Skin epidermis (tissue), 12 donors: ENCODE data around the gene MT1G.
A peak's percentile ranks its signal among the peaks of the same experiment; 100 is the strongest.

ENCODE experiments used
- H3K27ac ChIP-seq, 21 experiments: fragments of 200-600 bp; sonication (generic) in 11 of 21; one replicate each; pipeline ENCODE4 v1.5.0; 2020; ENCODE audit warnings: mild to moderate bottlenecking in 3 of 21, inconsistent platforms in 2 of 21, moderate library complexity in 2 of 21
- H3K4me3 ChIP-seq, 7 experiments: fragments of 200-600 bp; sonication (generic) in 2 of 7; one replicate each; pipeline ENCODE4 v1.5.0; 2020; ENCODE audit warnings: inconsistent platforms in 2 of 7, mild to moderate bottlenecking in 2 of 7, moderate library complexity in 1 of 7

Gene MT1G

DNA sequence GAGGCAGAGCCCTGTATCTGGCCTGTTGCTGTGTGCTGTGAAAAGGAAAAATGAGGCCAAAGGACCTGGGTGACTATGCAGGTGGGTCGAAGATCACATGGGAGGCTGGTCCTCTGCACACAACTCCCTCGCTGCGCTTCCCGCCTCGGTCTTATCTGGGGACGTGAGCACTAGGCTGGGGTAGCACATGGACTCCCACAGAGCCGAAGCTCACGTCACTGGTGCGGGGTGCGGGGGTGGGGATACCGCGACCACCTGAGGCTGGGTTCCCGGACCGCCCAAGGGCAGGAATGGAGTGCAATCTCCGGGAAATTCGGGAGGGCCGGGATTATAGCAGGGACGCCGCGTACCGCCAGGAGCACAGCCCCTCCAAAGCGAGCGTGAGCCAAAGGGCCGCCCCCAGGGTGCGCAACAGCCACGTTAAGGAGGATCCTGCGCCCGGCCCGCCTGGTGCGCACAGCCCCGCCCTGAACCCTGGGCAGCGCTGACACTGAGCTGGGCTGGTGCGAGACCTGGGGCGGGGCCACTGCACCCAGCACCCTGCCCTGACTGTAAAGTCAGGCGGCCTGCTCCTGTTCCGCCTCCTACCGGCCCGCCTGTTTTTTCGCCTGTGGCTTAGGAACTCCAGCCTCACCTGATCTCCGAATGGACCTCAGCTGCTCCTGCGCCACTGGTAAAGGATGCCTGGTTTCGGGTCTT is 24.6 kb downstream of the MT1G start:
- H3K4me3 ChIP-seq = peak overlapping the region; percentile 7 to 25 (median 12)

DNA sequence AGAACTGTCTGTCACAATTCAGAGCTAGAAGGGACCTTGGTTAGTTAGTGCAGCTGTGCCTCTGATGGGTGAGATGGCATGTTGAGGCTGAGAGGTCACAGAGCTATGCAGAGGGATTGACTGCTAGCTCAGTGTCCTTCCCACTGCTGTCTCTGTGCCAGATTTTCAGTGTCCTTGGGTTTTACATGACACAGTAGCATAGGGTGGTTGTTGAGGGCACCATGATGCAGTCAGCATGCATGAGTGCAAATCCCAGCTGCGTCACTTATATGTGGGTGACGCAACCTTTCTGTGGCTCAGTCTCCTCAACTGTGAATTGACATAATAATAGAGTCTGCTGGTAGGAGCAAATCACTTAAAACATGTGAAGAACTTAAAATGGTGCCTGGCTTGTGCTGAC is 26.7 kb downstream of the MT1G start:
- Histone ChIP-seq H3K27ac (no peak overlapping the region), H3K4me3 (no peak overlapping the region)

More for the DNA sequence above, 24.6 kb downstream of the MT1G start:
- peak overlapping the region in 2 of 21 experiments; percentile 21 to 28 for H3K27ac ChIP-seq

DNA sequence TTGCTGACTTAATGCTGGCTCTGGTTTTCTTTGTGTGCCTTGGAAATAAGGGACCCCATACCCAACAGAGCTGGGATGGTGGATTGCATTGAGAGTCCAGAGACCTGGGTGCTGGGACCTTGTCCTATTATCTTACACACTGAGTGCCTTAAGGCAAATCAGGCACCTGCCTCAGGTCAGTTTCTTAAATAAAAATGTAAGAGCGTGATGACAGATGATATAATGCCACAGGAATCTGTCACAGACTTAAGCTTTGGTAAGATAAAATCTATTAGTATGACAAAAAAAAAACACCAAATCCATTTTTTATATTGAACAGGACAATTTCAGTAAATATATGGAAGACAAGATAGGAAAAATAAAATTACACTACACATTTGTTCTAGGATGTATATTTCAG is 27.8 kb downstream of the MT1G start:
- Histone ChIP-seq H3K27ac (no peak overlapping the region), H3K4me3 (no peak overlapping the region)

DNA sequence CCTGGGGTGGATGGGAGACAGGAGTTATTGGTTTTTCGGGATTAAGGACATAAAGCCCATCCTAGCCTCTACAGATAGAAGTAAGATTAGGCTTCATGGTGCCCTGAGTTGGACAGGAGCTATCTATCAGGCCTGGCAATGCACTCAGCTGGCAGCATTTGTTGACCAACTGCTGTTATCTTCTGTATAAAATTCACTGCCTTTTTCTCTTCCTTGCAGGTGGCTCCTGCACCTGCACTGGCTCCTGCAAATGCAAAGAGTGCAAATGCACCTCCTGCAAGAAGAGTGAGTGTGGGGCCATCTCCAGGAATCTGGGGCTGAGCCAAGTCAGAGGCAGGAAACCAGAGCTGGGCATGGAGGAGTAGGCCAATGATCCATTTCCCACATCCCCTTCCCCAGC is 28.8 kb downstream of the MT1G start:
- H3K4me3 ChIP-seq = no peak overlapping the region
- H3K27ac ChIP-seq = peak overlapping the region in 1 of 21 experiments; percentile 26

DNA sequence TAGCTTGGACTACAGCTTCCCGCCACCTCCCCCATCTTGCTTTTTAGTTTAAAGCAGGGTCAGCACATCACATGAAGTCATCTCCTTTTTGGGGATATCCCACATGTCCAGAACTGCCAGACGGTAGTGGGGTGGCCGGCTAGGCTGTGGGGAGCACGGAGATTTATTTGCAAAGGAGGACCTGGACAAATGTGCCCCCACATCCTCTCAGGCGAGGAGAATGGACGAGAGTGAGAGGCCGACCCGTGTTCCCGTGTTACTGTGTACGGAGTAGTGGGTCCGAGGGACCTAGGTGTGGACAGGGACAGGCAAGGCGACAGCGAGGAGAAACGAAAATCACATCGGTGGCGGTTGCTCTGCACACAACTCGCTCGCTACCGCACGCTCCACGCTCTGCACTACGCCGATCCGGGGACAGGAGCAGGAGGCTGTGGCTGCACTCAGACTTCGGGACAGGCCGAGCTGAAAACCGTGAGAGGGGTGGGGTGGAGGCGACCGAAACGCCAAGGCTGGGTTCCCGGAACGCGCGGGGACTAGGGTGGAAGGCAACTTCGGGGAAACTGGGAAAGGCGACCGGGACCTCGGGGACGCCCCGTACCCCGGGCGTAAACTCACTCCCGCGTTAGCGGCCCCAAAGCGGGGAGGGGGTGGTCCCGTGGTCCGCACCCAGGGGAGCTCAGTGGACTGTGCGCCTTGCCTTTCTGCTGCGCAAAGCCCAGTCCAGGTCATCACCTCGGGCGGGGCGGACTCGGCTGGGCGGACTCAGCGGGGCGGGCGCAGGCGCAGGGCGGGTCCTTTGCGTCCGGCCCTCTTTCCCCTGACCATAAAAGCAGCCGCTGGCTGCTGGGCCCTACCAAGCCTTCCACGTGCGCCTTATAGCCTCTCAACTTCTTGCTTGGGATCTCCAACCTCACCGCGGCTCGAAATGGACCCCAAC is 29.8 kb downstream of the MT1G start, which contains the start of gene MT1A:
MT1A (plus strand) TSS at position 853 of the 937 bp plus-strand sequence; CDS start at position 926, 73 bp downstream.
- Histone ChIP-seq H3K4me3 (peak within 1 kb of the TSS; percentile 5 to 33 (median 19)), H3K27ac (peak within 1 kb of the TSS in 8 of 21 experiments; percentile 4 to 63 (median 42))

DNA sequence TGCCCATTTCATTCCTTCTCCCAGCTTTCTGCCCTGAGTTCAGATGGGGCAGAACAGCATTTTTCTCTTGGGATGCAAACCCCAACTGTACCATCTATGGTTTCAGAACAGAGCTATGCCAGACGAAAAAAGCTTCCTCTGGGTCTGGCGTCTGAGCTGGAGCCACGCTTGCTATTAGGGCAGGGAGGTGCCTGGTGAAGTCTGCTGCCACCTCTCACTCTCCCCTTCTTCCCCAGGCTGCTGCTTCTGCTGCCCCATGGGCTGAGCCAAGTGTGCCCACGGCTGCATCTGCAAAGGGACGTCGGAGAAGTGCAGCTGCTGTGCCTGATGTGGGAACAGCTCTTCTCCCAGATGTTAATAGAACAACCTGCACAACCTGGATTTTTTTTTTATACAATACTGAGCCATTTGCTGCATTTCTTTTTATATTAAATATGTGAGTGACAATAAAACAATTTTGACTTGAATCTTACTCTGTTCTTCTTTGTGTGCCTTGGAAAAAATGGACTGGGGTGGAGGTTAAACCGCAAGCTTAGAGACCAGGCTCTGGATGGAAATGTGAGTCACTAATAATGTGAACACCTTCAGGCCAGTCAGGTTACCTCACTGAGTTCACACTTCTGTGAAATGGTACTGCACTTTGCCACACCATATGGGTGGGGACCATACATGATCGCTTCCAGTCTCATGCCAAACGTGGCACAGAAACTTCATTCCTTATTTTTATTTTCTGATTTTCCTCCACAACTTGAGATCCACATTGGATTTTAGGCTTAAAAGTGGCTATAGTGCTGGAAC is 31.1 kb downstream of the MT1G start:
- Histone ChIP-seq H3K4me3 (no peak overlapping the region), H3K27ac (no peak overlapping the region)

DNA sequence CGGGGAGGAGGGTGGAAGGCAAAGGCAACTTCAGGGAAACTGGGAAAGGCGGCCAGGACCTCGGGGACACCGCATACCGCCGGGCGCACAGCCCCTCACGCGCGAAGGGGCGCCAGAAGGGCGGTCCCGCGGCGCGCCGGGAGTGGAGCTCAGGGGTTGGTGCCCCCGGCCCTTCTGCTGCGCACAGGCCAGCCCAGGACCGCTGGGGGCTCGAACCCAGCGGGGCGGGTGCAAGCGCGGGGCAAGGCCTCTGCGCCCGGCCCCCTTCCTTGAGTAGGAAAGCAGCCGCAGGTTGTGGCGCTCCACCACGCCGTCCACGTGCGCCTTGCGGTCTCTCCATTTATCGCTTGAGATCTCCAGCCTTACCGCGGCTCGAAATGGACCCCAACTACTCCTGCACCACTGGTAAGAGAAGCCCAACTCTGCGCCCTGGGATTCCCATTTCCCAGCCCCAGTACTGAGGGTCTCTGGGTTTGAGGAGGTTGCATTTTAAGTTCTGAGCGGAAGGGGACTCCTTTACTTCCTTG is 32.4 kb downstream of the MT1G start:
- Histone ChIP-seq H3K27ac (no peak overlapping the region), H3K4me3 (no peak overlapping the region)

DNA sequence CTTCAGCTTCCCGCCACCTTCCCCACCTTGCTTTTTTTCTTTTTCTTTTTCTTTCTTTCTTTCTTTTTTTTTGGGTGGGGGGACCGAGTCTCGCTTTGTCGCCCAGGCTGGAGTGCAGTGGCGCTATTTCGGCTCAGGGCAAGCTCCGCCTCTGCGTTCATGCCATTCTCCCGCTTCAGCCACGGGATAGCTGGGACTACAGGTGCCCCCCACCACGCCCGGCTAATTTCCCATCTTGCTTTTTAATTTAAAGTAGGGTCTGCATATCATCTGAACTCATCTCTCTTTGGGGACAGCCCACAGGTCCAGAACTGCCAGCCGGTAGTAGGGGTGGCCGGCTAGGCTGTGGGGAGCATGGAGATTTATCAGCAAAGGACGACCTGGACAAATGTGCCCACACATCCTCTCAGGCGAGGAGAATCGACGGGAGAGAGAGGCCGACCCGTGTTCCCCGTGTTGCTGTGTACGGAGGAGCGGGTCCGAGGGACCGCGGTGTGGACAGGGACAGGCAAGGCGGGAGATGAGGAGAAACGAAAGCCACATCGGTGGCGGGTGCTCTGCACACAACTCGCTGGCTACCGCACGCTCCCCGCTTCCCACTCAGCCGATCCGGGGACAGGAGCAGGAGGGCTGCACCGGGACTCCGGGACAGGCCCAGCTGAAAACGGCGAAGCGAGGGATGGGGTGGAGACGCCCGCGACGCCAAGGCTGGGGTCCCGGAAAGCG is 33.0 kb downstream of the MT1G start:
- Histone ChIP-seq H3K4me3 (no peak overlapping the region), H3K27ac (no peak overlapping the region)

DNA sequence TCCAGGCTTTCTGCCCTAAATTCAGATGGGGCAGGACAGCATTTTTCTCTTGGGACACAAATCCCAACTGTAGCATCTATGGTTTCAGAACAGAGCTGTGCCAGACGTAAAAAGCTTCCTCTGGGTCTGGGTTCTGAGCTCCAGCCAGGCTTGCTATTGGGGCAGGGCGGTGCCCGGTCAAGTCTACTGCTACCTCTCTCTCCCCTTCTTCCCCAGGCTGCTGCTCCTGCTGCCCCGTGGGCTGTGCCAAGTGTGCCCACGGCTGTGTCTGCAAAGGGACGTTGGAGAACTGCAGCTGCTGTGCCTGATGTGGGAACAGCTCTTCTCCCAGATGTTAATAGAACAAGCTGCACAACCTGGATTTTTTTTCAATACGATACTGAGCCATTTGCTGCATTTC is 34.3 kb downstream of the MT1G start:
- Histone ChIP-seq H3K27ac (peak overlapping the region in 8 of 21 experiments; percentile 11 to 90 (median 70)), H3K4me3 (peak overlapping the region in 2 of 7 experiments; percentile 6 to 47)

DNA sequence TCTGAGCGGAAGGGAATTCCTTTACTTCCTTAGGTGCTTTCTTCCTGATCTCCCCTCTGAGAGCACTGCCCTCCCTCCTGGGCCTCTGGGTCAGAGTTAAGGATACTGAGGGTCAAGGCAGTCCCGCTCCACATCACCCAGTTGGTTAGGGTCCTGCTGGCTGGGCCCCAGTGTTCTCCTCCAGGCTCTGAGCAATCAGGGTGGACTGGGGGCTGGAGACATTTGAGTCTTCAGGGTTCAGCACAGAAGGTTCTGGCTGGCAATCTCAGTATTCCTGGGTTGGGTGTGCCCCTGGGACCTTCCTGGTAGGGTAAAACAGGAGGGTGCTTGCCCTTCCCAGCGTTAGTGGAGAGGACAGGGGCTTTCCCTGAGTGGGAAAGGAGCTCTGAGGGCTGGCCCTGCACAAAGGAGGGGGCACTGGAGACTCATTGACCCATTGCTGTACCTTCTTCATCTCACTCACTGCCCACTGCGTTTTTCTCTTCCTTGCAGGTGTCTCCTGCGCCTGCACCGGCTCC is 35.0 kb downstream of the MT1G start:
- Histone ChIP-seq H3K4me3 (peak overlapping the region; percentile 19 to 47 (median 32)), H3K27ac (peak overlapping the region in 16 of 21 experiments; percentile 31 to 90 (median 60))

DNA sequence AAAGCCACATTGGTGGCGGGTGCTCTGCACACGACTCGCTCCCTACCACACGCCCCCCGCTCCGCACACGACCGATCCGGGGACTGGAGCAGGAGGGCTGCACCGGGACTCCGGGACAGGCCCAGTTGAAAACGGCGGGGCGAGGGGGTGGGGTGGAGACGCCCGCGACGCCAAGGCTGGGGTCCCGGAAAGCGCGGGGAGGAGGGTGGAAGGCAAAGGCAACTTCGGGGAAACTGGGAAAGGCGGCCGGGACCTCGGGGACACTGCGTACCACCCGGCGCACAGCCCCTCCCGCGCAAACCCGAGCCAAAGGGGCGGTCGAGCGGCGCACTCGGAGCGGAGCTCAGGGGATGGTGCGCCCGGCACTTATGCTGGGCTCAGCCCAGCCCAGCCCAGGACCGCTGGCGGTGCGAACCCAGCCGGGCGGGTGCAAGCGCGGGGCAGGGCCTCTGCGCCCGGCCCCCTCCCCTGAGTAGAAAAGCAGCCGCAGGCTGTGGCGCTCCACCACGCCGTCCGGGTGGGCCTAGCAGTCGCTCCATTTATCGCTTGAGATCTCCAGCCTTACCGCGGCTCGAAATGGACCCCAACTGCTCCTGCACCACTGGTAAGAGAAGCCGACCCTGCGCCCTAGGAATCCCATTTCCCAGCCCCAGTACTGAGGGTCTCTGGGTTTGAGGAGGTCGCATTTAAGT is 35.6 kb downstream of the MT1G start, which contains the start of gene MT1M:
MT1M (plus strand) TSS at position 504 of the 692 bp plus-strand sequence; CDS start at position 577, 73 bp downstream.
- peak within 1 kb of the TSS in 19 of 21 experiments; percentile 31 to 90 (median 59) for H3K27ac ChIP-seq

DNA sequence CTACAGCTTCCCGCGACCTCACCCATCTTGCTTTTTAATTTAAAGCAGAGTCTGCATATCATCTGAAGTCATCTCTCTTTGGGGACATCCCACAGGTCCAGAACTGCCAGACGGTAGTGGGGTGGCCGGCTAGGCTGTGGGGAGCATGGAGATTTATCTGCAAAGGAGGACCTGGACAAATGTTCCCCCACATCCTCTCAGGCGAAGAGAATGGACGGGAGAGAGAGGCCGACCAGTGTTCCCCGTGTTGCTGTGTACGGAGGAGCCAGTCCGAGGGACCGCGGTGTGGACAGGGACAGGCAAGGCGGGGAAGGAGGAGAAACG is 36.1 kb downstream of the MT1G start:
- Histone ChIP-seq H3K4me3 (peak overlapping the region; percentile 19 to 47 (median 32)), H3K27ac (peak overlapping the region in 19 of 21 experiments; percentile 22 to 90 (median 57))

More for the DNA sequence above, 35.6 kb downstream of the MT1G start, which contains the start of gene MT1M:
- peak within 1 kb of the TSS; percentile 19 to 47 (median 32) for H3K4me3 ChIP-seq

DNA sequence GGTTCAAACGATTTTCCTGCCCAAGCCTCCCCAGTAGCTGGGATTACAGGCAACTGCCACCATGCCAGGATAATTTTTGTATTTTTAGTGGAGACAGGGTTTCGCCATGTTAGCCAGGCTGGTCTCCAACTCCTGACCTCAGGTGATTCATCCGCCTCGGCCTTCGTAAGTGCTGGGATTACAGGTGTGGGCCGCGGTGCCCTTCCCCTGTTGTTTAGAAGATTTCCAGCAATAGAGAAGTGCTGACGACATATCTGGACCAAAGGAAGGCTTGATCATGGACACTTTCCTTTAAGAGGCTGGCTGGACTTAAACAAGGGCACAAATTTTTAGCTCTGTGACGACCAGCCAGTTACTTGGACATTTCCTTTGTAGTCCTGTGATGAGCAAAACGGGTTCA is 36.7 kb downstream of the MT1G start:
- no peak overlapping the region for H3K4me3 ChIP-seq
- H3K27ac ChIP-seq = peak overlapping the region in 9 of 21 experiments; percentile 31 to 90 (median 66)

DNA sequence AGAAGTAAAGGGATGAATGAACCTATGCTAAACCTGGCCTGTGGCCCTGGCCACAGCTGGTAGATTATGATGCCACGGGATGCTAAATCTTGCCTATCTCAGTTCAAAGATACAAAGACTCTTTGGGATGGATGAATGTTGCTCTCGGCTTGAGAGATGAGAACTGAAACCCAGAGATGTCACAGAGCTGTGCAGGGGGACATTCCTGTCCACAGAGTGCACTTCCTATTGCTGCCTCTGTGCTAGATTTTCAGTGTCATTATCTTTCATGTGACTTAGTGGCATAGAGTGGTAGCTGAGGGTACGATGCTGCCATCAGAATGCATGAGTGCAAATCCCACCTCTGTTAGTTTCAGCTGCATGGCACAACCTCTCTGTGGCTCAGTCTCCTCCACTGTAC is 37.7 kb downstream of the MT1G start:
- H3K27ac ChIP-seq = no peak overlapping the region
- H3K4me3 ChIP-seq = no peak overlapping the region

DNA sequence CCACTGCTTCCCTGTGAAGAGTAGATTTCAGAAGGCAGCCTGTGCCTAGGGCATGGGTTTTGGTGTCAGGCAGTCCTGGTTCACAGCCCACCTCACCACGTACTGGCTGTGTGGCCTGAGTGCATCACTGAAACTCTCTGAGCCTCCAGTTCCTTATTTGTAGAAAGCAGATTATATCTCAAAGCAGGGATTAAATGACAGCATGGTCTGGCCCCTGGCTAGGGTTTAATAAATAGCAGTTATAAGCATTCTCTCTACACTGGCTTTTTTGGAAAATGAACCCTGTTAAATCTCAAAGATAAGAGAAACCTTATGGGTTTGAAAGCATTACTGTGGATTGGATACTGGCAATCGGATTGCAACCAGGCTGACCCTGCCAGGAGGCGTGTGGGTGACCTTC is 38.3 kb downstream of the MT1G start:
- Histone ChIP-seq H3K4me3 (no peak overlapping the region), H3K27ac (peak overlapping the region in 2 of 21 experiments; percentile 40)

DNA sequence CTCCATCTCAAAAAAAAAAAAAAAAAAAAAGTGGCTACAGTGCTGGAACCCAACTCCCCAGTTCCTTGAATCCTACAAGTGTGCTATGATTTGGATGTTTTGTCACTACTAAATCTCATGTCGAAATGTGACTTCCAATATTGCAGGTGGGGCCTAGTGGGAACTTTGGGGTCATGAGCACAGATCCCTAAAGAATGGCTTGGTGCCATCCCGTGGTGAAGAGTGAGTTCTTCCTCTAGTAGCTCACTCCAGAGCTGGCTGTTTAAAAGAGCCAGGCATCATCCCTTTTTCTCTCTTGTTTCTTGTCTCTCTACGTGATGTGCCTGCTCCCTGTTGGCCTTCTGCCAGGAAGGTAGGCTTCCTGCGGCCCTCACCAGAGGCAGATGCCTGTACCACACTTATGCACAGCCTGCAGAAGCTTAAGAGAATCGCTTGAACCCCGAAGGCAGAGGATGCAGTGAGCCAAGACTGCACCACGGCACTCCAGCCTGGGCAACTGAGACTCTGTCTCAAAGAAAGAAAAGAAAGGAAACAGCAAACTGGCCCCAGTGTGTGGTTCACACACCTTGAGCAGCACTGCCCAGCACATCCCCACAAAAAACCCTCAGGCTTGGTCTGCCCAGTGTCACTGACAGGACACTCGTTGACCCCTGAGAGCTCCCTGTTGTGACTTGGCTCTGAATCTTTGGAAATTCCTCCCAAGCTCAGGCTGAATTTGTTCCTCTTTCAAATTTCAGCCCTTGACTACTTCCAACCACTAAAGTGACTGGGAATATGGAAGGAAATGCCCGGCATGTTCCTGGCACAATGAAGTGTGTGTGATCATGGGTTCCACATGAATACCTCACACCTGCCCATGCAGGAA is 39.1 kb downstream of the MT1G start:
- H3K4me3 ChIP-seq = no peak overlapping the region
- H3K27ac ChIP-seq = peak overlapping the region in 4 of 21 experiments; percentile 3 to 41 (median 40)

DNA sequence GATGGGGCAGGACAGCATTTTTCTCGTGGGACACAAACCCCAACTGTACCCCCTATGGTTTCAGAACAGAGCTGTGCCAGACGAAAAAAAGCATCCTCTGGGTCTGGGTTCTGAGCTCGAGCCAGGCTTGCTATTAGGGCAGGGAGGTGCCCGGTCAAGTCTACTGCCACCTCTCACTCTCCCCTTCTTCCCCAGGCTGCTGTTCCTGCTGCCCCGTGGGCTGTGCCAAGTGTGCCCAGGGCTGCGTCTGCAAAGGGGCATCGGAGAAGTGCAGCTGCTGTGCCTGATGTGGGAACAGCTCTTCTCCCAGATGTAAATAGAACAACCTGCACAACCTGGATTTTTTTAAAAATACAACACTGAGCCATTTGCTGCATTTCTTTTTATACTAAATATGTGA is 41.2 kb downstream of the MT1G start:
- Histone ChIP-seq H3K27ac (peak overlapping the region in 17 of 21 experiments; percentile 79 to 96 (median 88)), H3K4me3 (peak overlapping the region; percentile 30 to 65 (median 52))
